Measurements from ENCODE around the gene EPB41L4A.
"Not testable (repeated sequence)": the region's sequence is repeated elsewhere in the genome, so short reads cannot be mapped to it uniquely, and the experiment has no call there.

The EPB41L4A gene, protein sequence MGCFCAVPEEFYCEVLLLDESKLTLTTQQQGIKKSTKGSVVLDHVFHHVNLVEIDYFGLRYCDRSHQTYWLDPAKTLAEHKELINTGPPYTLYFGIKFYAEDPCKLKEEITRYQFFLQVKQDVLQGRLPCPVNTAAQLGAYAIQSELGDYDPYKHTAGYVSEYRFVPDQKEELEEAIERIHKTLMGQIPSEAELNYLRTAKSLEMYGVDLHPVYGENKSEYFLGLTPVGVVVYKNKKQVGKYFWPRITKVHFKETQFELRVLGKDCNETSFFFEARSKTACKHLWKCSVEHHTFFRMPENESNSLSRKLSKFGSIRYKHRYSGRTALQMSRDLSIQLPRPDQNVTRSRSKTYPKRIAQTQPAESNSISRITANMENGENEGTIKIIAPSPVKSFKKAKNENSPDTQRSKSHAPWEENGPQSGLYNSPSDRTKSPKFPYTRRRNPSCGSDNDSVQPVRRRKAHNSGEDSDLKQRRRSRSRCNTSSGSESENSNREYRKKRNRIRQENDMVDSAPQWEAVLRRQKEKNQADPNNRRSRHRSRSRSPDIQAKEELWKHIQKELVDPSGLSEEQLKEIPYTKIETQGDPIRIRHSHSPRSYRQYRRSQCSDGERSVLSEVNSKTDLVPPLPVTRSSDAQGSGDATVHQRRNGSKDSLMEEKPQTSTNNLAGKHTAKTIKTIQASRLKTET

DNA sequence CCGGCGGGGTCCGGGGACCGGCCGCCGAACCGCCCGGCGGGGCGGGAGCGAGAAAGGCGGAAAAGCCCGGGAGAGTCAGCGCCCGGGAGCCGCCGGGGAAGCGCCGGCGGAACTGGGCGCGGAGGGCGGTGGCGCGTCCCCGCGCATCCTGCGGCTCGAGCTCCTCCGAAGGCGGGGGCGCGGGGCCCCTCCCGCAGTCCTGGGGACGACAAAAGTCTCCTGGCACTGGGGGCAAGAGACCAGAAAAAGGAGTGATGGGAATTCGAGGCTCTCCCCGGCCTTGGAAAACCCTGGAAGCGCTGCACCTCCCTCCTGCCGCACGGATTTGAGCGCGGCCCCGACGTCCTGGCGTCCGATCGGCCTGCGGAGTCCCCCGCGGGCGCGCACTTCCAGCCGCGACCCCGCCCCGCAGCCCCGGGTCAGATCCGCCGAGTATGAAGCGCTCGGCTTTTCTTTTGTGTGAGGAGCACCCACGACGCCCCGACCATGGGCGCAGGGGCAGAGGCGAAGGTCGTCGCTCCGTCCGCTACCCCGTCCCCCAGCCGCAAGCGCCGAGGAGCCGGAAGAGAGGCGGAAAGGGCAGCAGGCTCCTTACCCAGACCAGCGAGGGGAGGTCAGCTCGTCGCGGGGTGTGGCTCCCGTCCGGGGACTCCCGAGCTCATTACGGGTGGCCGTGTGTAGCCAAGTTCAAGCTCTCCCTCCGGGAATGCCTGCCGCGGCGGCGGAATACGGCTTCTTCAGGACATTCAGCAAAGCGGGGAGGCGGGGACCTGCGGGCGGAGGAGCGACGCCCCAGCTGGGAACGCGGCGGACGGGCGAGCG is at the start of gene EPB41L4A:
Gene EPB41L4A (minus strand): TSS at position 114 of the 822 bp plus-strand sequence. CDS start 238 bp downstream, outside the sequence.
- H3K27ac Mint-ChIP-seq: no peak within 1 kb of the TSS
- H3K4me1 Mint-ChIP-seq (ENCODE audit: low read depth): peaks cover 11% of the 10 kb centered on the region

DNA sequence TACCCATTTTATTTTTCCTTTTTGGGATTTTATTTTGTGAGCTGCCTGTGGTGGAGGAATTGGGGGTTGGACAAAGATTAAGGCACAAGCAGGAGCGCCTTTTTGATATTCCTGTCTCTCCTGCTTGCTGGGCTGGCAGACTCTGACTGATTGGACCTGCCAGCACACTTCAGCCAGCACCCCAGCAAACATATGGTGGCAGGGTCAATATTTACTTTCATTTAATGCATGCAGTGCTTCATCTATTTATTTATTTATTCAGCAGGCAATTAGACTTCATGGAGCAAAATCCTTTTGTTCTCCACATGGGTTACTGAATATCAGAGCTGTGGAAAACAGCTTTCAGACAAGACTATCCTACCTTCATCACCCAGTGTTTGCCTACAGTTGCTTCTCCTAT is 48.4 kb upstream of the EPB41L4A start:
- H3K9me3 Mint-ChIP-seq (ENCODE audit: low read depth): no peaks in the 10 kb centered on the region

More for the DNA sequence above, at the start of gene EPB41L4A:
- H3K4me3 Mint-ChIP-seq: peak within 1 kb of the TSS; percentile 70
- H3K27me3 Mint-ChIP-seq: peaks cover 36% of the 10 kb centered on the region
- H3K36me3 Mint-ChIP-seq: no peaks in the 10 kb centered on the region
- no peaks in the 10 kb centered on the region for H3K9me3 Mint-ChIP-seq (ENCODE audit: low read depth)

DNA sequence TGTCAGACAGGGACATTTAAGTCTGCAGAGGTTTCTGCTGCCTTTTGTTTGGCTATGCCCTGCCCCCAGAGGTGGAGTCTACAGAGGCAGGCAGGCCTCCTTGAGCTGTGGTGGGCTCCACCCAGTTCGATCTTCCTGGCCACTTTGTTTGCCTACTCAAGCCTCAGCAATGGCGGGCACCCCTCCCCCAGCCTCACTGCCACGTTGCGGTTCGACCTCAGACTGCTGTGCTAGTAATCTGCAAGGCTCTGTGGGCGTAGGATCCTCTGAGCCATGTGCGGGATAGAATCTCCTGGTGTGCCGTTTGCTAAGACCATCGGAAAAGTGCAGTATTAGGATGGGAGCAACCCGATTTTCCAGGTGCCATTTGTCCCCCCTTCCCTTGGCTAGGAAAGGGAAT is 47.2 kb upstream of the EPB41L4A start:
- not testable (repeated sequence) for H3K4me1 Mint-ChIP-seq (ENCODE audit: low read depth); H3K27ac Mint-ChIP-seq; H3K27me3 Mint-ChIP-seq; H3K9me3 Mint-ChIP-seq (ENCODE audit: low read depth); H3K4me3 Mint-ChIP-seq; H3K36me3 Mint-ChIP-seq

More for the DNA sequence above, 48.4 kb upstream of the EPB41L4A start:
- Mint-ChIP-seq H3K4me3 (no peak overlapping the region), H3K4me1 (ENCODE audit: low read depth) (no peaks in the 10 kb centered on the region), H3K27me3 (peaks cover 11% of the 10 kb centered on the region), H3K36me3 (no peaks in the 10 kb centered on the region), H3K27ac (no peak overlapping the region)

DNA sequence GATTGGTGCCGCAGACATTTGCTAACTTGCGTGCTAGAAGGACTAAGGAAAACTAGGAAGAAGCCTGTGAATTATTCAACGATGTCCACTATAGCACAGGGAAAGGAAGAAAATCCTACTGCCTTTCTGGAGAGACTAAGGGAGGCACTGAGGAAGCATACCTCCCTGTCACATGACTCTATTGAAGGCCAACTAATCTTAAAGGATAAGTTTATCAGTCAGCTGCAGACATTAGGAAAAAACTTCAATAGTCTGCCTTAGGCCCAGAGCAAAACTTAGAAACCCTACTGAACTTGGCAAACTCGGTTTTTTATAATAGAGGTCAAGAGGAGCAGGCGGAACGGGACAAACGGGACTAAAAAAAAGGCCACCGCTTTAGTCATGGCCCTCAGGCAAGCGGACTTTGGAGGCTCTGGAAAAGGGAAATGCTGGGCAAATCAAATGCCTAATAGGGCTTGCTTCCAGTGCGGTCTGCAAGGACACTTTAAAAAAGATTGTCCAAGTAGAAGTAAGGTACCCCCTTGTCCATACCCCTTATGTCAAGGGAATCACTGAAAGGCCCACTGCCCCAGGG is 28.2 kb upstream of the EPB41L4A start:
- H3K27ac Mint-ChIP-seq; H3K4me3 Mint-ChIP-seq; H3K9me3 Mint-ChIP-seq (ENCODE audit: low read depth); H3K36me3 Mint-ChIP-seq; H3K27me3 Mint-ChIP-seq; H3K4me1 Mint-ChIP-seq (ENCODE audit: low read depth): not testable (repeated sequence)

DNA sequence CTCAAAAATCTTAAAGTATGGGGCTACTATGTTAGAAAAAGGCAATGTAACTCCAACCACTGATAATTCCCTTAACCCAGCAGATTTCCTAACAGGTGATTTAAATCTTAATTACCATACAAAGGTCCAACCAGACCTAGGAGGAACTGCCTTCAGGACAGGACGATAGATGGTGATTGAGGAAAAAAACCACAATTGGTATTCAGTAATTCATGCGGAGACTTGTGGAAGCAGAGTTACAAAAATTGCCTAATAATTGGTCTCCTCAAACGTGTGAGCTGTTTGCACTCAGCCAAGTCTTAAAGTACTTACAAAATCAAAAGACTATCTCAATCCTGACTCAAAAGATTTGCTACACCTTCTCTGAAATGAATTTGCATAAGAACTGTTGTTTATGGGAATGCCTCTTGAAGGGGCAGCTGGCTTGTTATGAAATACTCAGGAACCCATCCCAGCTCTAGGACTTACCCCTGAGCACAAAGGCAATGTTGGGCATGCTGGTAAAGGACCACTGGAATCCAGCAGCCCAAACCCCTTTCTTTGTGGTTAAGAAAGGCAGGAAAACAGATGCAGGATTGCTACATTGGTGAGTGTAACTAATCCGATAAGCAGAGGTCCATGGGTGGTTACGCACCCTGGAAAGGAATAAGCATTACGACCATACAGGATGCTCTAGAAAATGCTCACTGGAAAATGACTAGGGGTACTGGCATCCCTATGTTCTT is 26.7 kb upstream of the EPB41L4A start:
- no peaks in the 10 kb centered on the region for H3K4me1 Mint-ChIP-seq (ENCODE audit: low read depth)
- H3K27me3 Mint-ChIP-seq: no peaks in the 10 kb centered on the region
- H3K9me3 Mint-ChIP-seq (ENCODE audit: low read depth): no peaks in the 10 kb centered on the region
- H3K4me3 Mint-ChIP-seq: no peak overlapping the region
- H3K36me3 Mint-ChIP-seq: no peaks in the 10 kb centered on the region
- H3K27ac Mint-ChIP-seq: no peak overlapping the region

DNA sequence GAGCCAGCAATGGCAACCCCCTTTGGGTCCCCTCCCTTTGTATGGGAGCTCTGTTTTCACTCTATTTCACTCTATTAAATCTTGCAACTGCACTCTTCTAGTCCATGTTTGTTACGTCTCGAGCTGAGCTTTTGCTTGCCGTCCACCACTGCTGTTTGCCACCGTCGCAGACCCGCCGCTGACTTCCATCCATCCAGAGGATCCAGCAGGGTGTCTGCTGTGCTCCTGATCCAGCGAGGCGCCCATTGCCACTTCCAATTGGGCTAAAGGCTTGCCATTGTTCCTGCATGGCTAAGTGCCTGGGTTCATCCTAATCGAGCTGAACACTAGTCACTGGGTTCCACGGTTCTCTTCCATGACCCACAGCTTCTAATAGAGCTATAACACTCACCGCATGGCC is 24.9 kb upstream of the EPB41L4A start:
- H3K27me3 Mint-ChIP-seq; H3K9me3 Mint-ChIP-seq (ENCODE audit: low read depth); H3K4me1 Mint-ChIP-seq (ENCODE audit: low read depth); H3K4me3 Mint-ChIP-seq; H3K36me3 Mint-ChIP-seq; H3K27ac Mint-ChIP-seq: not testable (repeated sequence)

DNA sequence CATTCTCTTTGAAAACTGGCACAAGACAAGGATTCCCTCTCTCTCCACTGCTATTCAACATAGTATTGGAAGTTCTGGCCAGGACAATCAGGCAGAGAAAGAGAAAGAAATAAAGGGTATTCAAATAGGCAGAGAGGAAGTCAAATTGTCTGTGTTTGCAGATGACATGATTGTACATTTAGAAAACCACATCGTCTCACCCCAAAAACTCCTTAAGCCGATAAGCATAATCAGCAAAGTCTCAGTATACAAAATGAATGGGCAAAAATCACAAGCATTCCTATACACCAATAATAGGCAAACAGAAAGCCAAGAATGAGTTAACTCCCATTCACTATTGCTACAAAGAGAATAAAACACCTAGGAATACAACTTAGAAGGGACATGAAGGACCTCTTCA is 21.0 kb upstream of the EPB41L4A start:
- H3K9me3 Mint-ChIP-seq (ENCODE audit: low read depth): peaks cover 16% of the 10 kb centered on the region
- H3K4me3 Mint-ChIP-seq: no peak overlapping the region
- H3K36me3 Mint-ChIP-seq: no peaks in the 10 kb centered on the region
- H3K4me1 Mint-ChIP-seq (ENCODE audit: low read depth): no peaks in the 10 kb centered on the region
- H3K27me3 Mint-ChIP-seq: peaks cover 2% of the 10 kb centered on the region
- H3K27ac Mint-ChIP-seq: no peak overlapping the region

DNA sequence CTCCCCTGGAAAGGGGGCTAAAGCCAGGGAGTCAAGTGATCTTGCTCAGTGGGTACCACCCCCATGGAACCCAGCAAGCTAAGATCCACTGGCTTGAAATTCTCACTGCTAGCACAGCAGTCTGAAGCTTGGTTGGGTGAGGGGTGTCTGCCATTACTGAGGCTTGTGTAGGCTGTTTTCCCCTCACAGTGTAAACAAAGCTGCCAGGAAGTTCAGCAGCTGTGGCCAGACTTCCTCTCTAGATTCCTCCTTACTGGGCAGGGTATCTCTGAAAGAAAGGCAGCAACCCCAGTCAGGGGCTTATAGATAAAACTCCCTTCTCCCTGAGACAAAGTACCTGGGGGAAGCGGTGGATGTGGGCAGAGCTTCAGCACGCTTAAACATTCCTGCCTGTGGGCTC is 17.1 kb upstream of the EPB41L4A start:
- Mint-ChIP-seq H3K4me3 (no peak overlapping the region), H3K27me3 (peaks cover 9% of the 10 kb centered on the region), H3K9me3 (ENCODE audit: low read depth) (peaks cover 16% of the 10 kb centered on the region), H3K4me1 (ENCODE audit: low read depth) (no peaks in the 10 kb centered on the region), H3K27ac (no peak overlapping the region), H3K36me3 (no peaks in the 10 kb centered on the region)

DNA sequence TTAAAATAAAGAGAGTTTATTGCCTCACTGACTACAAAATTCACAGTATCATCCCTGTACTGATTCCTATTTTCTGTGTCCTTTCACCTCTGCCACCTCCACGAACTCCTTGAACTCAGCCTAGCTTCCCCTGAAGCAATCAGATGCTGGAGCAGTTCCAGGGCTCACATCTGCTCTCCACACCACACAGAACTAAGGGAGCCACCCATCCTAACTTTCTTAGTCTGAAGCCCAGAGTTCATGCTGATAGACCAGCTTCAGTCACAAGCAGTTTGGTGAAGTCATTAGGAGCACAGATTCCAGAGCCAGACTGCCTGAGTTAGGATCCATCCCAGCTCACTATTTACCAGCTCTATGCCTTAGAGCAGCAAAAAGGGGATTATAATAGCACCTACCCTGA is 15.6 kb upstream of the EPB41L4A start:
- Mint-ChIP-seq H3K9me3 (ENCODE audit: low read depth) (peaks cover 6% of the 10 kb centered on the region), H3K4me1 (ENCODE audit: low read depth) (no peaks in the 10 kb centered on the region), H3K27ac (no peak overlapping the region), H3K36me3 (peaks cover 2% of the 10 kb centered on the region), H3K27me3 (peaks cover 13% of the 10 kb centered on the region), H3K4me3 (no peak overlapping the region)

DNA sequence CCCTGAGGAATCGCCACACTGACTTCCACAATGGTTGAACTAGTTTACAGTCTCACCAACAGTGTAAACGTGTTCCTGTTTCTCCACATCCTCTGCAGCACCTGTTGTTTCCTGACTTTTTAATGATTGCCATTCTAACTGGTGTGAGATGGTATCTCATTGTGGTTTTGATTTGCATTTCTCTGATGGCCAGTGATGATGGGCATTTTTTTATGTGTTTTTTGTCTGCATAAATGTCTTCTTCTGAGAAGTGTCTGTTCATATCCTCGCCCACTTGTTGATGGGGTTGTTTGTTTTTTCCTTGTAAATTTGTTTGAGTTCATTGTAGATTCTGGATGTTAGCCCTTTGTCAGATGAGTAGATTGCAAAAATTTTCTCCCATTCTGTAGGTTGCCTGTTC is 7.1 kb upstream of the EPB41L4A start:
- not testable (repeated sequence) for H3K4me1 Mint-ChIP-seq (ENCODE audit: low read depth); H3K9me3 Mint-ChIP-seq (ENCODE audit: low read depth); H3K4me3 Mint-ChIP-seq; H3K36me3 Mint-ChIP-seq; H3K27ac Mint-ChIP-seq
- H3K27me3 Mint-ChIP-seq: peaks cover 23% of the 10 kb centered on the region

DNA sequence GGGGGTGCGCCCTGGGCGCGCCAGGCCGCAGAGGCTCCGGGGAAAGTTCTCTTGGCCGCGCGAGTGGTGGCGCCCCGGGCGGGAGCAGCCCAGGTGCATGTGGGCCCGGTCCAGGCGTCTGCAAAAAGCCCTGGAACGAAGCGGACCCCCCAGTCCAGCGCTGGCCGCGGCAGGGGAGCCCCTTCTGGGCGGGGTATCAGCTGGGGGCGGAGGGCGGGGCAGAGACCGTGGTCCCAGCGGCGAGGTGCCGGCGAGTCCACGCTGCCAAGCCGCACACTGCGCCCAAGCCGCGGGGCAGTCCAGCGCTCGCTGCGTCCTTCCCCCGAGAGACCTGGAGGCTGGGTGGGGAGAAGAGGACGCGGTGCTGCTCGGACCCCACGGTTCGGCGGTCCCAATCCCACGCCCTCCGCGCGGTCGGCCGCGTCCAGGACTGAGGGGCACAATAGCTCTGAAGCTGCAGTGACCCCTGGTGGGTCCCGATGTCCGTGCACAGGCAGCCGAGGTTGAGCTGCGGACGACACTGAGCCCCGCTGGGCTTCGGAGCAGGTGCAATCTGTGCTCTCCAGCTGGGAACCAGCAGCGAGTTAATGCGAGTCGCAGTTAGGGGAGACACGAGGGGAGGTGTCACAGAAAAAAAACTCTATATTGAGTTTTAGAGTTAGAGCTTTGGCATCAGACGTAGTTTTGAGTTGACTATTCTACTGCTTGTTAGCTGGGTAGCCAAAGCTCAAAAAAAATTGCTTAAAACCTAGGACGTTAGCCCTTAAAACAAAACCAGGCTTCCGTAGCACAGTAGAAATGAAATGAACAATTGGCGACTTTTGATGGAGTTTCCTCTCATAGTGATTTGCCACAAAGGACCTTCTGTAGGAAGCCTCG is 1.1 kb upstream of the EPB41L4A start:
- peak overlapping the region; percentile 32 for H3K4me3 Mint-ChIP-seq
- H3K9me3 Mint-ChIP-seq (ENCODE audit: low read depth): no peaks in the 10 kb centered on the region
- H3K27ac Mint-ChIP-seq: no peak overlapping the region
- H3K27me3 Mint-ChIP-seq: peaks cover 33% of the 10 kb centered on the region
- H3K4me1 Mint-ChIP-seq (ENCODE audit: low read depth): peaks cover 11% of the 10 kb centered on the region
- H3K36me3 Mint-ChIP-seq: no peaks in the 10 kb centered on the region

DNA sequence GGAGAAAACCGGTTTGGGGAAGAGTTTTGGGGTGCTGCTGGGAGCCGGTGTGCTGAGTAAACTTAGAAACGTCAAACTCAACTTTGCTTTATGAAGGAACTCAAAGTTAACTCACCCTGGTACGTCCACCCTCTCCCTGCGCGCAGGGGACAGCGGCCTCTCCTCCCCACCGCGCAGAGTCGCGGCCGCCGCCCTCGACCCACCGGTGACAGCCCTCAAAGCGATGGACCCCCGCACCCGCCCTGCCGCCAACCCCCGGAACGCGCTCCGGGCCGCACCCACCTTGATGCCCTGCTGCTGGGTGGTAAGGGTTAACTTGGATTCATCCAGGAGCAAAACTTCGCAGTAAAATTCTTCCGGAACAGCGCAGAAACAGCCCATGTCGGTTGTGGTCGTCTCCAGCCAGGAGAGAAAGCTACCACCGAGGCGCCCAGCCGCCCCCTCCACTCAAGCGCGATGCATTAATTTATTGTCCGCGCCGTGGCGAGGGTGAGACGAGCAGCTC is 366 bp downstream of the EPB41L4A start:
- Mint-ChIP-seq H3K4me1 (ENCODE audit: low read depth) (peaks cover 11% of the 10 kb centered on the region), H3K4me3 (peak overlapping the region; percentile 70), H3K9me3 (ENCODE audit: low read depth) (no peaks in the 10 kb centered on the region), H3K27me3 (peaks cover 38% of the 10 kb centered on the region), H3K36me3 (no peaks in the 10 kb centered on the region), H3K27ac (no peak overlapping the region)

DNA sequence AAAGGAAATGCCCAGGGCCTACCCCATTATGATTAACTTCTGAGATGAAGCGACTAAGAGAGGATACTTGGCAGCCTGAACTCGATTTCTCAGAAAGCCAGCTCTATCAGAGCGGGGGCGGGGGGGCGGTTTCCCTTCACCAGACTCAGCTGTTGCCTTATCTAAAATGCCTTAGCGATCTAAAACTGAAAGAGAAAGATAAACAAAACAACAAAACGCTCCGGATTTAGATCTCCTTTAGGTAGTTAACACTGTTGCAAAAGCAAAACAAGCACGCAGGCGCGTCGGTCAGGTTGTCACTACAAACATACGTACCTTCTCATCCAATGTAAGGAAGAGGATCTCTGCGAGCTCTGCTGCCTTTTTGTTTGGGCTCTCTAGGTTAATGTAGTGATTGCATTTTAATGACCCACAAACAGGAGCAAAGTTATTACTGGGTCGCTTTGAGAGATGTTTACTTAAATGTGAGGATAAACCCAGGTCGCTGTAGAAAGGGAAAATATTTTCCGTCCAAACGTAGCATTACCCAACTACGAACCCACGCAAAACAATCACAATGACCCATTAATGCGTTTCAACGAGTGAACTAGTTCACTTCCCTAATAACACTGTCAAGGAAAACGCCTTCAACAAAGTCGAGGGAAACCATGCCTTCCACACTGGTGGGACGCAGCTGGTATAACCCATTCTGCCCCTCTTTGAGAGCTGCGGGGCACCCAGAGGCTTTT is 982 bp downstream of the EPB41L4A start:
- no peak overlapping the region for H3K27ac Mint-ChIP-seq
- no peaks in the 10 kb centered on the region for H3K9me3 Mint-ChIP-seq (ENCODE audit: low read depth)
- peaks cover 37% of the 10 kb centered on the region for H3K27me3 Mint-ChIP-seq
- H3K4me1 Mint-ChIP-seq (ENCODE audit: low read depth): peaks cover 11% of the 10 kb centered on the region
- peak overlapping the region; percentile 70 for H3K4me3 Mint-ChIP-seq
- H3K36me3 Mint-ChIP-seq: no peaks in the 10 kb centered on the region
